Activated CD4-positive, alpha-beta T cell treated with anti-CD3 and anti-CD28 coated beads for 24 hours (primary cell): ENCODE data around the gene SMARCB1.

Experiments used
- DNase-seq, 2 donors: peaks; one replicate each; pipeline ENCODE4 v3.0.0-alpha.2; 2020; ENCODE audit warnings: low read depth in 2 of 2

The SMARCB1 gene

GRCh38 chr22:23884140-23884539 lies 97.4 kb downstream of the SMARCB1 start:
- no peak for DNase-seq
